ENCODE measurements around the gene PPP2R1B. TPM values are rescaled to one million over a fixed set of nuclear protein-coding genes. Genes with fewer than 3 reads are reported as not detected.

Gene PPP2R1B
- total RNA-seq, 1 donor from 2014 or later = 33.8 TPM

DNA sequence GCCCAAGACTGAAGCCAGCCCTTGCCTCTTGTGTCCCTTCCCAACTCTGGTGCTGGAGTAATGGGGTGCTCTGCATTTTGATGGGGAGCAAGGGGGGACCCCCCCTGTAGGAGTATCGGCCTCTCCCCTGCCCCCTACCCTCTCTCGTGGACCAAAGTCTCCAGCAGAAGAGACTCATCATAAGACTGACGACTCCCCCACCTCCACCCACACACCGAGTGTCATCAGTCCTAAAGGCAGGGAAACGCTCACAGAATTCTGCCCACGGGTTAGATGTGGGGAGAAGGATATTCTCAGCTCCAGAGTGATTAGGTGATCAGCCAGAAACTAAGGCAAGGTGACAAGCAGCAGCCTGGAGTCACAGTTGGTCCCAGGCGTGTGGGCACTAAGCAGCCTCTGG is 38.8 kb downstream of the PPP2R1B start:
- no peak overlapping the region for H3K4me3 Mint-ChIP-seq
- H3K4me1 Mint-ChIP-seq = peaks cover 22% of the 10 kb centered on the region
- H3K27me3 Mint-ChIP-seq (ENCODE audit: low read depth) = no peaks in the 10 kb centered on the region
- TF ChIP-seq CTCF (IDR thresholded peaks at IDR 0.05; ENCODE audit: unreplicated experiment) = no peak
- peaks cover 25% of the 10 kb centered on the region for H3K36me3 Mint-ChIP-seq
- no peak overlapping the region for H3K27ac Mint-ChIP-seq
- no peaks in the 10 kb centered on the region for H3K9me3 Mint-ChIP-seq
- no peak for DNase-seq (ENCODE audit: low spot score in 2 of 2, unreplicated experiment in 2 of 2)

DNA sequence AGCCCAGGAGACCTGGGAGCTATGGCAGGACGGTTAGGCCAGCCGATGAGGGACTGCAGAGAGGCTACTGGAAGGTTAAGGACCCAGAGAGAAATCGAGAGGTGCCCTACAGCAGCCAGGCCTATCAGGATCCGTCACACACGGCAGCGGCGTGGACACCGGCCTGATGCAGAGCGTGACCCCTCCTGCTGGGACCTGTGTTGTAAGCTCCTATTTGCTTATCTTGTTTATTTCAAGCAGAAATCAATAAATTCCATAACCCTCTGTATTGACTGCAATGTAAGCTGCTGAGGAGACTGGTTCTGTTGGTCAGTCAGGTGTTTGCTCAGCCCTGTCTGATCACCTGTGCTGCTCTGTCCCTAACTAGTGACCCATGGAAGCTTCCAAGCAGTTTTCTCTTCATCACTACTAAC is 39.9 kb downstream of the PPP2R1B start:
- Mint-ChIP-seq H3K4me1 (peaks cover 22% of the 10 kb centered on the region), H3K36me3 (peaks cover 30% of the 10 kb centered on the region), H3K27ac (no peak overlapping the region)

GRCh38 chr11:111725621-111726020 is 40.6 kb downstream of the PPP2R1B start:
- Mint-ChIP-seq H3K27me3 (ENCODE audit: low read depth) (no peaks in the 10 kb centered on the region), H3K36me3 (peaks cover 37% of the 10 kb centered on the region), H3K9me3 (no peaks in the 10 kb centered on the region), H3K4me3 (no peak overlapping the region), H3K4me1 (peaks cover 16% of the 10 kb centered on the region), H3K27ac (no peak overlapping the region)
- no peak for TF ChIP-seq CTCF (IDR thresholded peaks at IDR 0.05; ENCODE audit: unreplicated experiment)
- DNase-seq (ENCODE audit: low spot score in 2 of 2, unreplicated experiment in 2 of 2) = no peak

More for the DNA sequence above, 39.9 kb downstream of the PPP2R1B start:
- Mint-ChIP-seq H3K4me3 (no peak overlapping the region), H3K27me3 (ENCODE audit: low read depth) (no peaks in the 10 kb centered on the region), H3K9me3 (no peaks in the 10 kb centered on the region)
- TF ChIP-seq CTCF (IDR thresholded peaks at IDR 0.05; ENCODE audit: unreplicated experiment) = no peak
- no peak for DNase-seq (ENCODE audit: low spot score in 2 of 2, unreplicated experiment in 2 of 2)

DNA sequence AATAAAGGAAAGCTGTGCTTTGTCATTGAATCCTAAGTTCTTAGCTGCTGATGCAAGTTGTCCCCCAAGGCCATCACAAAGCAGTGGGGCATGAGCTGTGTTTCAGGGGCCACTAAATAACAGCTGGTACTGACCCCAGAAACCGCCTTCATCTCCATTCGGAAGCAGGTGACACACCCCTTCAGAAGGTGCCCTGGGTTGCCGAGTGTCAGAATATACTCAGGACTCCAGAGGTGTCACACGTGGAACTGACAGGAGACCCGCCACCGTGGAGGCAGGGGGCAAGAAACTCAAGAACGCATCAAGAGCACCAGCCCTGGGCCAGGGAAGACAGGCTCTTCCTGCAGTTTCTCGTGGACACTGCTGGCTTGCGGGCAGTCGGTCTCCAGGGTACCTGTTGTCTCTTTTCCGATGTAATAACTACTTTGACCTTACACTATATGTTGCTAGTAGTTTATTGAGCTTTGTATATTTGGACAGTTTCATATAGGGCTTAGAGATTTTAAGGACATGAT is 41.5 kb downstream of the PPP2R1B start:
- H3K9me3 Mint-ChIP-seq = no peaks in the 10 kb centered on the region
- no peak for DNase-seq (ENCODE audit: low spot score in 2 of 2, unreplicated experiment in 2 of 2)
- no peak overlapping the region for H3K27ac Mint-ChIP-seq
- peaks cover 43% of the 10 kb centered on the region for H3K36me3 Mint-ChIP-seq
- TF ChIP-seq CTCF (IDR thresholded peaks at IDR 0.05; ENCODE audit: unreplicated experiment) = no peak
- no peaks in the 10 kb centered on the region for H3K27me3 Mint-ChIP-seq (ENCODE audit: low read depth)
- H3K4me1 Mint-ChIP-seq = peaks cover 8% of the 10 kb centered on the region
- no peak overlapping the region for H3K4me3 Mint-ChIP-seq

DNA sequence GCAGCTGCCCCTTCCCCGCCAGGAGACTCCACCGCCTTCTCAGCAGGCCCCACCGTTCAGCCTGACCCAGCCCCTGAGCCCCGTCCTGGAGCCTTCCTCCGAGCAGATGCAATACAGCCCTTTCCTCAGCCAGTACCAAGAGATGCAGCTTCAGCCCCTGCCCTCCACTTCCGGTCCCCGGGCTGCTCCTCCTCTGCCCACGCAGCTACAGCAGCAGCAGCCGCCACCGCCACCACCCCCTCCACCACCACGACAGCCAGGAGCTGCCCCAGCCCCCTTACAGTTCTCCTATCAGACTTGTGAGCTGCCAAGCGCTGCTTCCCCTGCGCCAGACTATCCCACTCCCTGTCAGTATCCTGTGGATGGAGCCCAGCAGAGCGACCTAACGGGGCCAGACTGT is 42.6 kb downstream of the PPP2R1B start:
- Mint-ChIP-seq H3K4me3 (no peak overlapping the region), H3K27ac (no peak overlapping the region), H3K9me3 (no peaks in the 10 kb centered on the region), H3K36me3 (peaks cover 42% of the 10 kb centered on the region), H3K4me1 (peaks cover 5% of the 10 kb centered on the region), H3K27me3 (ENCODE audit: low read depth) (no peaks in the 10 kb centered on the region)
- no peak for DNase-seq (ENCODE audit: low spot score in 2 of 2, unreplicated experiment in 2 of 2)
- TF ChIP-seq CTCF (IDR thresholded peaks at IDR 0.05; ENCODE audit: unreplicated experiment) = no peak

DNA sequence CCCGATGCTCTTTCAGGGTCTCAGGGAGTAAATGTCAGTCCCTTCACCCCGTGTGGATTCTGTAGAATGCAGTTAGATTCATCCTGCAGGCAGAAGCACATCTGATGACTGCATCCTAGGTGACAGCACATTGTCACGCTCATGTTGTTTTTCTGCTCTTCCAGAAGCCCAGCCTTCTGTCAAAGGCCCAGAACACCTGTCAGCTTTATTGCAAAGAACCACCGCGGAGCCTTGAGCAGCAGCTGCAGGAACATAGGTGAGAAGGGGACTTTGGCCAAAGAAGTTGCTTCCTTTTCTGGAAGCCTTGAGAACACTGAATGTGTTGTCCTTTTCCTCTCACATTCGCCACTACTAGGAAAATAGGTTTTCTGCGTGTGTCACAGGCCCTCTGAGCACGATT is 43.7 kb downstream of the PPP2R1B start:
- Mint-ChIP-seq H3K27me3 (ENCODE audit: low read depth) (no peaks in the 10 kb centered on the region), H3K36me3 (peaks cover 40% of the 10 kb centered on the region), H3K27ac (no peak overlapping the region), H3K4me1 (peaks cover 11% of the 10 kb centered on the region), H3K9me3 (no peaks in the 10 kb centered on the region), H3K4me3 (no peak overlapping the region)
- TF ChIP-seq CTCF (IDR thresholded peaks at IDR 0.05; ENCODE audit: unreplicated experiment) = no peak
- DNase-seq (ENCODE audit: low spot score in 2 of 2, unreplicated experiment in 2 of 2) = no peak

Measured in mesothelial cell of epicardium (in vitro differentiated cells).